Measurements from ENCODE around the gene NDUFC2. TPM values are rescaled to one million over a fixed set of nuclear protein-coding genes. Genes with fewer than 3 reads are reported as not detected.
A peak's percentile ranks its signal among the peaks of the same experiment; 100 is the strongest.
"Not testable (repeated sequence)": the region's sequence is repeated elsewhere in the genome, so short reads cannot be mapped to it uniquely, and the experiment has no call there.

NDUFC2 gene
- total and polyA plus RNA-seq, 3 donors from 2014 or later, result 94.7 to 210 (median 105) TPM

- Histone ChIP-seq H3K27ac (no peak overlapping the region), H3K4me3 (no peak overlapping the region), H3K9me3 (no peaks in the 10 kb centered on the region), H3K4me1 (peaks cover 15% of the 10 kb centered on the region), H3K36me3 (ENCODE audit: low read depth, missing control alignments) (no peaks in the 10 kb centered on the region), H3K27me3 (no peaks in the 10 kb centered on the region)
- 72 to 80% methylated on average over 11 of the region's 11 CpGs for WGBS, 2 donors
- intact Hi-C loops (cut with DNase I; ENCODE audit: low total_unique reads), result no loop called here
- TF ChIP-seq CTCF (IDR thresholded peaks at IDR 0.05) (no peak), POLR2A (IDR thresholded peaks at IDR 0.05) (no peak)
- no peak for DNase-seq
Observed at GRCh38 chr11:78080818-78081495, 1.3 kb upstream of the NDUFC2 start.

- Histone ChIP-seq H3K36me3 (ENCODE audit: low read depth, missing control alignments) (no peaks in the 10 kb centered on the region), H3K9me3 (no peaks in the 10 kb centered on the region), H3K4me1 (peaks cover 15% of the 10 kb centered on the region), H3K27me3 (no peaks in the 10 kb centered on the region), H3K4me3 (peak overlapping the region; percentile 84 to 94), H3K27ac (peak overlapping the region; percentile 76 to 83)
- no peak for DNase-seq
- intact Hi-C loops (cut with DNase I; ENCODE audit: low total_unique reads), result no loop called here
- 36 to 41% methylated on average over 23 of the region's 23 CpGs for WGBS, 2 donors
- no peak for TF ChIP-seq CTCF (IDR thresholded peaks at IDR 0.05)
- no peak for TF ChIP-seq POLR2A (IDR thresholded peaks at IDR 0.05)
Observed at GRCh38 chr11:78080084-78080817, 589 bp upstream of the NDUFC2 start.

DNA sequence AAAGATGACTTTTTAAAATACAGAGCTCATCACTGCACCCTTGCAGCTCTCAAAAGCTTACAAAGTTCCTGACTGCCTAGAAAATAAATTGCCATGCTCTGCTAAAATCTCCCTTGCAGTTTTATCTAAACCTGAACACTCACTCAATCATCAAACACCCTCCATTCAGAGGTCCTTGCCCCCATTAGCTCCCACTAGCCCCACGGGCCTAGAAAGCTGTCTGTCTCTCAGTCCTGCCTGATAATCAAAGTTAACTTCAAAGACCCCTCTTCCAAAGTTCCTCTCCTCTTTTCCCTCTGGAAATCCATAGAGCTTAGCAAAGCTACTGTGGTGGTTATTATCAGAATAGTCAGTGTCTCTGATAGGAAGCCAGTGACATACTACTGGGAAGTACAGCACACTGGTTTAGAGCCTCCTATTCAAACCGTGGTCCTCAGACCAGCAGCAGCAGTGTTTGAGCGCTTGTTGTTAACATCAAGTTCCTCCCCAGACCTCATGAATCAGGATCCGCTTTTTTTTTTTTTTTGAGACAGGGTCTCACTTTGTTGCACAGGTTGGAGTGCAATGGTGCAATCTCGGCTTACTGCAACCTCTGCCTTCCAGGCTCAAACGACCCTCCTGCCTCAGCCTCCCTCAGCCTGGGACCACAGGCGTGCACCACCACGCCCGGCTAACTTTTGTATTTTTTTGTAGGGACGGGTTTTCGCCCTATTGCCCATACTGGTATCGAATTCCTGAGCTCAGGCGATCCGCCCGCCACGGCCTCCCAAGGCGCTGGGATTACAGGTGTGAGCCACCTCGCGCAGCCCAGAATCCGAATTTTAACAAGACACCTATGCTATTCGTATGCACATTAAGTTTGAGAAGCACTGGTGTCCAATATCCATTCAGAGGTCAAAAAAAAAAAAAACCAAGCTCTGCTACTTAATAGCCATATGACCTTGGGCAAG is 1.2 kb downstream of the NDUFC2 start:
- intact Hi-C loops (cut with DNase I; ENCODE audit: low total_unique reads), result no loop called here
- H3K9me3 ChIP-seq, result no peaks in the 10 kb centered on the region
- no peaks in the 10 kb centered on the region for H3K27me3 ChIP-seq
- DNase-seq, result no peak
- TF ChIP-seq CTCF (IDR thresholded peaks at IDR 0.05) (no peak), POLR2A (IDR thresholded peaks at IDR 0.05) (no peak)
- 26 to 28% methylated on average over 21 of the region's 21 CpGs for WGBS, 2 donors
- H3K27ac ChIP-seq, result peak overlapping the region in 1 of 2 donors; percentile 83
- peaks cover 15% of the 10 kb centered on the region for H3K4me1 ChIP-seq
- H3K4me3 ChIP-seq, result peak overlapping the region; percentile 84 to 94
- no peaks in the 10 kb centered on the region for H3K36me3 ChIP-seq (ENCODE audit: low read depth, missing control alignments)

GRCh38 chr11:78077592-78077991 is 2.1 kb downstream of the NDUFC2 start:
- H3K36me3 ChIP-seq (ENCODE audit: low read depth, missing control alignments); H3K4me3 ChIP-seq; intact Hi-C loops (cut with DNase I; ENCODE audit: low total_unique reads); H3K9me3 ChIP-seq; H3K27ac ChIP-seq; DNase-seq; H3K27me3 ChIP-seq: not testable (repeated sequence)
- peaks cover 15% of the 10 kb centered on the region for H3K4me1 ChIP-seq
- 76 to 82% methylated on average over 4 of the region's 4 CpGs for WGBS, 2 donors

Data from testis (tissue), 3 donors.